Endothelial cell of coronary artery (primary cell): ENCODE measurements around the gene POU6F1. TPM values are rescaled to one million over a fixed set of nuclear protein-coding genes. Genes with fewer than 3 reads are reported as not detected.

Experiments used
- total RNA-seq: library from RNA; depleted of rRNA; stranded (reverse); fragments of >200 nt; gene quantifications from 2 replicates; pipeline ENCODE4 v1.2.3, GENCODE V29; 2014

The POU6F1 gene, protein sequence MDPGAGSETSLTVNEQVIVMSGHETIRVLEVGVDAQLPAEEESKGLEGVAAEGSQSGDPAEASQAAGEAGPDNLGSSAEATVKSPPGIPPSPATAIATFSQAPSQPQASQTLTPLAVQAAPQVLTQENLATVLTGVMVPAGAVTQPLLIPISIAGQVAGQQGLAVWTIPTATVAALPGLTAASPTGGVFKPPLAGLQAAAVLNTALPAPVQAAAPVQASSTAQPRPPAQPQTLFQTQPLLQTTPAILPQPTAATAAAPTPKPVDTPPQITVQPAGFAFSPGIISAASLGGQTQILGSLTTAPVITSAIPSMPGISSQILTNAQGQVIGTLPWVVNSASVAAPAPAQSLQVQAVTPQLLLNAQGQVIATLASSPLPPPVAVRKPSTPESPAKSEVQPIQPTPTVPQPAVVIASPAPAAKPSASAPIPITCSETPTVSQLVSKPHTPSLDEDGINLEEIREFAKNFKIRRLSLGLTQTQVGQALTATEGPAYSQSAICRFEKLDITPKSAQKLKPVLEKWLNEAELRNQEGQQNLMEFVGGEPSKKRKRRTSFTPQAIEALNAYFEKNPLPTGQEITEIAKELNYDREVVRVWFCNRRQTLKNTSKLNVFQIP
- total RNA-seq = 0.99 and 1.7 TPM in 2 replicates

DNA sequence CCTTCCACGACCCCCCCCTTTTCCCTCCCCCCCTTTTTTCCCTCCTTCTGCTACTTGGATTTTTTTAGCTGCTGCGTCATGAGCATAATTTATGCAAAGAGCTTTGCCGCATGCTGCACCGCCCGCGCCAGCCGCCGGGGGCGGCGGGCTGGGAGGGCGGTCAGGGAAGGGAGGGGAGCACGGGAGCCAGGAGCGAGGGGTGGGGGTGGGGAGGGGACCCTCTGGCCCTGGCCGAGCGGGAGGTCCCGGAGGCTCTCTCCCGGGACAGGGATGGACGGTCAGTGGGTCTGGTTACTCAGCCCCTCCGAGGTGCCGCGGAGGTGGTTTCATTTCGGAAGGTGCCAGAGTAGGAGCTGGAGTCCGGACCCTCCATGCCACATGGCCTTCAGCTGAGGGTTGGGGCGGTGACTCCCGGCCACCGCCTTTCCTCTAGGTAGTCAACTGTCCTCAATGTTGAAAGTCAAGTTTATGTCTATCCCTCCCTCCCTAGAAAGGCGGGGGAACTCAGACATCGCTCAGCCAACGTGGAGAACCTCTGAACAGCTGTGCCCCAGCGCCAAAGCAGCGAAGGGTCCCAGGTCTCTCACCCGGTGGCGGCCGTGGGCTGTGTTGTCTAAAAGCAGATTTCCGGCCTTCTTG is at the start of gene POU6F1:
TSS of gene POU6F1 (minus strand) at position 95 of the 639 bp plus-strand sequence. CDS start 11,226 bp downstream, outside the sequence.

DNA sequence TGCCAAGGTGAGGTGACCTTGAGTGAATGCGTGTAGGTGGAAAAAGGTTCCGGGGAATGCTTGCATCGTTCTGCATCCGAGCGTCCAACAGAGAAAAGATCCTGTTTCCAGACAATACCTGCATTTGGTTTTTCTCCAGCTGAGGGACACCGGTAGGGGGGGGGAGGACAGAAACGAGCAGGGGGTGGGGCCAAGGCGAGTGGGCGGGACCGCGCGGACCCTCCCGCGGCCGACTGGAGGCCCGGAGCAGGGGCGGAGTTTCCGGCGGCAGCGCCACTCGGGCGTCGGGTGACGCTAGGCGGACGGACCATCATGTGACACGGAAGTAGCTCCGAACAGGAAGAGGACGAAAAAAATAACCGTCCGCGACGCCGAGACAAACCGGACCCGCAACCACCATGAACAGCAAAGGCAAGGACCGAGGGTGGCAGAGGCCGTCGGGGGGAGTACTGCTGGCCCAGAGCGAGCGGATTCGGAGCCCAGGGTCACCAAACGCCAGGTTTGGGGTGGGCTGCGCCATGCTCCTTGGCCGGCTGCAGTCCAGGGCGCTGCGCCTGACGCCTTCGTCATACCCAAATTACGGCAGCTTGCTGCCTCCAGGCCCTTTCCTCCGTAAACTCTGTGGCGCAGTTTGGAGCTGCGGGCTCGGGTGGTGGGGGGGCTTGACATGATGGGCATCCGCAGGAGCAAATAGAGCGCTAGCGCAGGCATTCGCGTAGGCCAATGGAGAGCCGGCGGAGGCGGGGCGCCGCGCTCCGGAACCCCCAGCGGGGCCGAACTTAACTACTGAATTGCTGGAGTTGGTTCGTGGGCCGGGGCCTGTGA is 20.9 kb upstream of the POU6F1 start, which contains the start of gene DAZAP2:
TSS of gene DAZAP2 (plus strand) at position 317 of the 825 bp plus-strand sequence. CDS start at position 399, 82 bp downstream.

DNA sequence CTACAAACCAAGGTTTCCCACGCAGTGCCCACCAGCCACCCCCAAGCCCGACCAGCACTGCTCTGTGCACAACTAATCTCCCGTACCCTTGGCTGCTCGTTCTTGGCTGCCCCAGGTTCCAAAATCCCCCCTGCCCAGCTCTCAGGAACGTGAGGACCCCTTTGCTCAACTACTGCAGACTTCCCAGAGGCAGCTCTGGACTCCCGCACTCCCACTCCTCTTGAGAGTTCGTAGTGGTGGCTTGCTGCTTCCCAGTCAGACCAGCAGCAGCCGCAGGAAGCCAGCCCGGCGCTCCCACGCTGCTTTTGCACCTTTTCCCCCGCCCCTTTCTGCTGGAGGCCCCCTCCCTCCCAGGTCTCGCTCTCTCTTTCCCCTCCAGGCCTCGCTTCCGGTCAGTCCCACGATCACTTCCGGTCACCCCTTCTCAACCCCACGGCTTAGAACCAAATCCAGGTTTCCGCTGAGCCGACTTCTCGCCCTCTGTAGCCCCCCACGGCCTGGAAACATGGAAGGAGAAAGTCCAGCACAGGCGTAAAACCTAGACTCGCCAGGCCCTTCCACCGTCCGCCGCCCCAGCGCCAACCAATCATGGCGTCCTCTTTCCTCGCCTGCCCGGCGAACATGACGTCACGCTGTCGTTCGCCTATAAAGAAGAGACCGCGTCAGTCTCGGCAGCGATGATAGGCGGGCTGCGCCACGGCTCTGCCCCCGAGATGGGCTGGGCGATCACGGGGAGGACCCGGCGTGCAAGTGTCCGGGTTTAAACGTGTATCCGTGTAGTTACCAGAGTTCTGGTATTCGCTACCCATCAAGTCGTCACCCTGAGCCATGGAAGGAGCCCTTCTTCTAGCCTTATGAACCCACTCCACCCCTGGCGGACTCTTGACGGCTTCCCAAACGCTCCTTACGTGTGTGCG is 45.1 kb downstream of the POU6F1 start, which contains the start of gene TFCP2:
TSS of gene TFCP2 (minus strand) at position 621 of the 917 bp plus-strand sequence. CDS start 713 bp downstream, outside the sequence.

Other genes starting within 250 kb of the POU6F1 start
- 52.1 and 63.4 TPM in 2 replicates for gene SLC11A2, start 191.7 kb downstream of the POU6F1 start, total RNA-seq
- 23.9 and 32.4 TPM in 2 replicates for gene LETMD1, start 169.7 kb downstream of the POU6F1 start, total RNA-seq
- gene CSRNP2, start 134.5 kb downstream of the POU6F1 start, total RNA-seq = 16.2 and 18.7 TPM in 2 replicates
- 7.8 and 8.0 TPM in 2 replicates for gene TFCP2, start 44.9 kb downstream of the POU6F1 start, total RNA-seq
- 48.5 TPM in 2 replicates for gene DAZAP2, start 20.8 kb upstream of the POU6F1 start, total RNA-seq
- 10.2 and 13.4 TPM in 2 replicates for gene SMAGP, start 52.4 kb upstream of the POU6F1 start, total RNA-seq
- gene BIN2, start 106.1 kb upstream of the POU6F1 start, total RNA-seq = not detected in 2 replicates
- not detected in 2 replicates for gene CELA1, start 128.6 kb upstream of the POU6F1 start, total RNA-seq
- gene GALNT6, start 173.3 kb upstream of the POU6F1 start, total RNA-seq = 76.9 and 80.1 TPM in 2 replicates
- 4.9 TPM in 2 replicates for gene SLC4A8, start 206.8 kb upstream of the POU6F1 start, total RNA-seq